Vagina (tissue), 2 donors: ENCODE measurements around the gene FAM131C.

Source experiments
- POLR2A ChIP-seq, 2 donors: fragments of 450-650 bp; IDR thresholded peaks; one replicate each; pipeline ENCODE4 v1.6.1; 2017; ENCODE audit warnings: antibody characterized with exemption in 2 of 2, mild to moderate bottlenecking in 2 of 2, moderate library complexity in 2 of 2
- TF ChIP-seq, protein P1 (sequence below), 3 experiments: fragments of 450-650 bp in 2 of 3; fragments of 200-600 bp in 1 of 3; sonication (generic) in 1 of 3; IDR thresholded peaks; one replicate each; pipeline ENCODE4 v1.5.1; 2017 to 2019; ENCODE audit warnings: antibody characterized with exemption in 3 of 3, mild to moderate bottlenecking in 2 of 3, moderate library complexity in 2 of 3

DNA sequence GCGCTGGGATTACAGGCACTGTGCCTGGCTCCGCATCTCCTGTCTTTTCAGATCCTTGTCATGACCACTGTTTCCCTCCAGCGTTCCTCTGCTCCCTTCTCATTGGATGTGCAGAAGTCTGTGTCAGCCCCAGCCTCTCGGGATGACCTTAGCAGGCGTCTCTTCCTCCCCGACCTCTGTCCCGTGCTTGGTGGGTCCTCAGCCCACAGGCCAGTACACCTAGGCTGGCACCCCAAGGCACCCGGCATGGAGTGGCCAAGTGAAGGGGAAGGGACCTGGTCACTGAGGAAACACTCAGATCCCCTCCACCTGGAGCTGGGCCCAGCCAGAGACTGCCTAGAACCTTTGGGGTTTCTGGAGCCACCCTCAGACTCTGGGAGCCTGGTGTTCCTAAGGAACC, 32.3 kb downstream of the FAM131C start:
- TF ChIP-seq POLR2A (IDR thresholded peaks at IDR 0.05): no peak
- TF ChIP-seq, protein P1, sequence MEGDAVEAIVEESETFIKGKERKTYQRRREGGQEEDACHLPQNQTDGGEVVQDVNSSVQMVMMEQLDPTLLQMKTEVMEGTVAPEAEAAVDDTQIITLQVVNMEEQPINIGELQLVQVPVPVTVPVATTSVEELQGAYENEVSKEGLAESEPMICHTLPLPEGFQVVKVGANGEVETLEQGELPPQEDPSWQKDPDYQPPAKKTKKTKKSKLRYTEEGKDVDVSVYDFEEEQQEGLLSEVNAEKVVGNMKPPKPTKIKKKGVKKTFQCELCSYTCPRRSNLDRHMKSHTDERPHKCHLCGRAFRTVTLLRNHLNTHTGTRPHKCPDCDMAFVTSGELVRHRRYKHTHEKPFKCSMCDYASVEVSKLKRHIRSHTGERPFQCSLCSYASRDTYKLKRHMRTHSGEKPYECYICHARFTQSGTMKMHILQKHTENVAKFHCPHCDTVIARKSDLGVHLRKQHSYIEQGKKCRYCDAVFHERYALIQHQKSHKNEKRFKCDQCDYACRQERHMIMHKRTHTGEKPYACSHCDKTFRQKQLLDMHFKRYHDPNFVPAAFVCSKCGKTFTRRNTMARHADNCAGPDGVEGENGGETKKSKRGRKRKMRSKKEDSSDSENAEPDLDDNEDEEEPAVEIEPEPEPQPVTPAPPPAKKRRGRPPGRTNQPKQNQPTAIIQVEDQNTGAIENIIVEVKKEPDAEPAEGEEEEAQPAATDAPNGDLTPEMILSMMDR (IDR thresholded peaks at IDR 0.05): no peak
